Muscle layer of duodenum (tissue), 2 donors: ENCODE measurements around the gene DAAM1.

Experiments
- H3K27ac ChIP-seq: one replicate; pipeline ENCODE4 v1.7.0; 2013; ENCODE audit warnings: mild to moderate bottlenecking, low read length
- H3K27me3 ChIP-seq: one replicate; pipeline ENCODE4 v1.7.0; 2013; ENCODE audit warnings: low read depth, mild to moderate bottlenecking, control low read depth, low read length
- H3K36me3 ChIP-seq, 2 donors: one replicate each; pipeline ENCODE4 v1.7.0; 2013; ENCODE audit warnings: low read length in 2 of 2, control low read depth in 1 of 2, mild to moderate bottlenecking in 1 of 2; ENCODE audit not compliant: insufficient read depth in 2 of 2, control insufficient read depth in 1 of 2
- H3K4me1 ChIP-seq, 2 donors: one replicate each; pipeline ENCODE4 v1.7.0; 2013; ENCODE audit warnings: low read length in 2 of 2, mild to moderate bottlenecking in 2 of 2, control low read depth in 1 of 2, moderate library complexity in 1 of 2; ENCODE audit not compliant: insufficient read depth in 2 of 2, control insufficient read depth in 1 of 2
- H3K4me3 ChIP-seq, 2 donors: one replicate each; pipeline ENCODE4 v1.7.0; 2013; ENCODE audit warnings: low read length in 2 of 2, low read depth in 1 of 2, mild to moderate bottlenecking in 1 of 2
- H3K9me3 ChIP-seq, 2 donors: one replicate each; pipeline ENCODE4 v1.7.0; 2013; ENCODE audit warnings: low read length in 2 of 2, control low read depth in 1 of 2, mild to moderate bottlenecking in 1 of 2; ENCODE audit not compliant: control insufficient read depth in 1 of 2
- donor health status: healthy.

The DAAM1 gene

GRCh38 chr14:59224341-59224740, 35.9 kb downstream of the DAAM1 start:
- H3K27me3 ChIP-seq, result no peaks in the 10 kb centered on the region
- no peak overlapping the region for H3K27ac ChIP-seq
- H3K36me3 ChIP-seq, result no peaks in the 10 kb centered on the region
- H3K9me3 ChIP-seq, result no peaks in the 10 kb centered on the region
- no peak overlapping the region for H3K4me3 ChIP-seq
- H3K4me1 ChIP-seq, result peaks cover 0 to 38% of the 10 kb centered on the region in 2 donors

- Histone ChIP-seq H3K27me3 (no peaks in the 10 kb centered on the region), H3K4me1 (peaks cover 0 to 43% of the 10 kb centered on the region in 2 donors), H3K27ac (no peak overlapping the region), H3K36me3 (no peaks in the 10 kb centered on the region), H3K9me3 (no peaks in the 10 kb centered on the region), H3K4me3 (no peak overlapping the region)
Observed at GRCh38 chr14:59225281-59225680, 36.8 kb downstream of the DAAM1 start.

- Histone ChIP-seq H3K4me1 (peaks cover 0 to 44% of the 10 kb centered on the region in 2 donors), H3K27ac (no peak overlapping the region), H3K27me3 (no peaks in the 10 kb centered on the region), H3K4me3 (no peak overlapping the region), H3K9me3 (no peaks in the 10 kb centered on the region), H3K36me3 (no peaks in the 10 kb centered on the region)
Observed at GRCh38 chr14:59228421-59228820, 40.0 kb downstream of the DAAM1 start.

- Histone ChIP-seq H3K27me3 (no peaks in the 10 kb centered on the region), H3K36me3 (no peaks in the 10 kb centered on the region), H3K4me3 (no peak overlapping the region), H3K27ac (no peak overlapping the region), H3K9me3 (no peaks in the 10 kb centered on the region), H3K4me1 (peaks cover 0 to 44% of the 10 kb centered on the region in 2 donors)
Observed at GRCh38 chr14:59229653-59230406, 41.4 kb downstream of the DAAM1 start.

GRCh38 chr14:59236195-59236594, 47.7 kb downstream of the DAAM1 start:
- no peaks in the 10 kb centered on the region for H3K36me3 ChIP-seq
- no peak overlapping the region for H3K4me3 ChIP-seq
- H3K9me3 ChIP-seq, result no peaks in the 10 kb centered on the region
- H3K4me1 ChIP-seq, result peaks cover 0 to 31% of the 10 kb centered on the region in 2 donors
- H3K27ac ChIP-seq, result no peak overlapping the region
- no peaks in the 10 kb centered on the region for H3K27me3 ChIP-seq

- H3K36me3 ChIP-seq, result no peaks in the 10 kb centered on the region
- H3K4me1 ChIP-seq, result peaks cover 0 to 35% of the 10 kb centered on the region in 2 donors
- H3K9me3 ChIP-seq, result no peaks in the 10 kb centered on the region
- no peak overlapping the region for H3K27ac ChIP-seq
- no peak overlapping the region for H3K4me3 ChIP-seq
- H3K27me3 ChIP-seq, result no peaks in the 10 kb centered on the region
Observed at GRCh38 chr14:59238216-59238615, 49.7 kb downstream of the DAAM1 start.

GRCh38 chr14:59239022-59239421, 50.6 kb downstream of the DAAM1 start:
- no peak overlapping the region for H3K27ac ChIP-seq
- H3K4me3 ChIP-seq, result no peak overlapping the region
- peaks cover 0 to 35% of the 10 kb centered on the region in 2 donors for H3K4me1 ChIP-seq
- no peaks in the 10 kb centered on the region for H3K9me3 ChIP-seq
- no peaks in the 10 kb centered on the region for H3K36me3 ChIP-seq
- H3K27me3 ChIP-seq, result no peaks in the 10 kb centered on the region

GRCh38 chr14:59240356-59240755, 51.9 kb downstream of the DAAM1 start:
- Histone ChIP-seq H3K27me3 (no peaks in the 10 kb centered on the region), H3K4me3 (no peak overlapping the region), H3K27ac (no peak overlapping the region), H3K36me3 (no peaks in the 10 kb centered on the region), H3K9me3 (no peaks in the 10 kb centered on the region), H3K4me1 (peaks cover 0 to 36% of the 10 kb centered on the region in 2 donors)

GRCh38 chr14:59241121-59241520, 52.7 kb downstream of the DAAM1 start:
- Histone ChIP-seq H3K27ac (no peak overlapping the region), H3K36me3 (no peaks in the 10 kb centered on the region), H3K4me1 (peaks cover 0 to 36% of the 10 kb centered on the region in 2 donors), H3K4me3 (no peak overlapping the region), H3K9me3 (no peaks in the 10 kb centered on the region), H3K27me3 (no peaks in the 10 kb centered on the region)

GRCh38 chr14:59243174-59243573, 54.7 kb downstream of the DAAM1 start:
- no peaks in the 10 kb centered on the region for H3K27me3 ChIP-seq
- H3K36me3 ChIP-seq, result no peaks in the 10 kb centered on the region
- H3K4me1 ChIP-seq, result peaks cover 0 to 23% of the 10 kb centered on the region in 2 donors
- H3K9me3 ChIP-seq, result no peaks in the 10 kb centered on the region
- no peak overlapping the region for H3K27ac ChIP-seq
- H3K4me3 ChIP-seq, result no peak overlapping the region

GRCh38 chr14:59244581-59244980, 56.1 kb downstream of the DAAM1 start:
- no peaks in the 10 kb centered on the region for H3K27me3 ChIP-seq
- H3K9me3 ChIP-seq, result no peaks in the 10 kb centered on the region
- no peak overlapping the region for H3K27ac ChIP-seq
- peaks cover 0 to 25% of the 10 kb centered on the region in 2 donors for H3K4me1 ChIP-seq
- no peaks in the 10 kb centered on the region for H3K36me3 ChIP-seq
- no peak overlapping the region for H3K4me3 ChIP-seq

- Histone ChIP-seq H3K4me1 (peaks cover 0 to 30% of the 10 kb centered on the region in 2 donors), H3K4me3 (no peak overlapping the region), H3K27ac (no peak overlapping the region)
Observed at GRCh38 chr14:59245809-59246295, 57.4 kb downstream of the DAAM1 start.

More at GRCh38 chr14:59245809-59246295, 57.4 kb downstream of the DAAM1 start:
- Histone ChIP-seq H3K36me3 (no peaks in the 10 kb centered on the region), H3K27me3 (no peaks in the 10 kb centered on the region), H3K9me3 (no peaks in the 10 kb centered on the region)
